Keratinocyte (primary cell): Measurements from ENCODE around the gene FCSK. TPM values are rescaled to one million over a fixed set of nuclear protein-coding genes. Genes with fewer than 3 reads are reported as not detected.

Experiments used
- DNase-seq: peaks from one replicate; pipeline ENCODE4 v3.0.0-alpha.2; 2011; ENCODE audit warnings: low read depth, missing footprints, low spot score
- FAIRE-seq: peaks from 2 replicates; lab custom pipeline; 2011; peaks lifted over from hg19 to GRCh38; lab: Jason Lieb, UNC
- H2AFZ ChIP-seq: 2 replicates; pipeline ENCODE4 v1.6.0; 2012; ENCODE audit warnings: low read length, control low read depth, inconsistent platforms; ENCODE audit not compliant: control insufficient read depth
- H3K27ac ChIP-seq: 2 replicates; pipeline ENCODE4 v1.5.1; 2011; ENCODE audit warnings: low read length; ENCODE audit not compliant: control insufficient read depth, insufficient read depth
- H3K27me3 ChIP-seq: 3 replicates; pipeline ENCODE4 v1.6.0; 2011; ENCODE audit warnings: low read length; ENCODE audit not compliant: control insufficient read depth, insufficient read depth; ENCODE audit errors: extremely low read depth
- H3K36me3 ChIP-seq, 2 experiments: 2 replicates in 1 of 2; 3 replicates in 1 of 2; pipeline ENCODE4 v1.5.1; 2011; ENCODE audit warnings: low read length in 2 of 2, mild to moderate bottlenecking in 1 of 2; ENCODE audit not compliant: control insufficient read depth in 2 of 2, insufficient read depth in 2 of 2; ENCODE audit errors: extremely low read depth in 1 of 2
- H3K4me1 ChIP-seq: 3 replicates; pipeline ENCODE4 v1.5.1; 2011; ENCODE audit warnings: low read length; ENCODE audit not compliant: control insufficient read depth, insufficient read depth; ENCODE audit errors: extremely low read depth
- H3K4me2 ChIP-seq: 3 replicates; pipeline ENCODE4 v1.6.0; 2011; ENCODE audit warnings: low read depth, low read length; ENCODE audit not compliant: control insufficient read depth, insufficient read depth; ENCODE audit errors: extremely low read depth
- H3K4me3 ChIP-seq, 3 experiments: fragments of 200-600 bp in 1 of 3; sonication (generic) in 1 of 3; 2 replicates in 2 of 3; 3 replicates in 1 of 3; pipeline ENCODE4 v1.5.1; 2011 to 2016; ENCODE audit warnings: low read length in 3 of 3, mild to moderate bottlenecking in 3 of 3, control low read depth in 2 of 3, inconsistent platforms in 1 of 3, low read depth in 1 of 3, mixed read lengths in 1 of 3, mixed run types in 1 of 3, moderate library complexity in 1 of 3; ENCODE audit not compliant: control insufficient read depth in 2 of 3, insufficient read depth in 2 of 3; ENCODE audit errors: extremely low read depth in 1 of 3
- H3K79me2 ChIP-seq: 2 replicates; pipeline ENCODE4 v1.6.0; 2012; ENCODE audit warnings: low read length; ENCODE audit not compliant: control insufficient read depth, insufficient read depth
- H3K9ac ChIP-seq: 3 replicates; pipeline ENCODE4 v1.6.0; 2011; ENCODE audit warnings: low read length; ENCODE audit not compliant: control insufficient read depth, insufficient read depth; ENCODE audit errors: extremely low read depth
- H3K9me1 ChIP-seq: 3 replicates; pipeline ENCODE4 v1.6.0; 2011; ENCODE audit warnings: low read length; ENCODE audit not compliant: control insufficient read depth, insufficient read depth; ENCODE audit errors: extremely low read depth
- H3K9me3 ChIP-seq: 2 replicates; pipeline ENCODE4 v1.5.1; 2012; ENCODE audit warnings: low read depth, low read length; ENCODE audit not compliant: control insufficient read depth
- H4K20me1 ChIP-seq: 3 replicates; pipeline ENCODE4 v1.6.0; 2011; ENCODE audit warnings: low read length; ENCODE audit not compliant: control insufficient read depth, insufficient read depth; ENCODE audit errors: extremely low read depth
- EZH2 ChIP-seq: IDR thresholded peaks from one replicate; pipeline ENCODE4 v1.6.1; 2012; ENCODE audit warnings: inconsistent platforms, mild to moderate bottlenecking, low read length, moderate library complexity
- dilution Hi-C: fragments of 300-500 bp; cut with MboI; formaldehyde crosslinking; loops from one replicate; pipeline ENCODE4 v1.7.0; 2020; ENCODE audit warnings: low sequenced_read_pairs; ENCODE audit not compliant: extremely low pct_ligation_motif_present
- polyA plus RNA-seq, 5 experiments: library from polyadenylated mRNA; depleted of rRNA in 3 of 5; stranded (reverse) in 3 of 5; stranded (forward) in 1 of 5; unstranded in 1 of 5; fragments of >200 nt; gene quantifications; 1 replicate in 1 of 5; 2 replicates in 3 of 5; 3 replicates in 1 of 5; pipeline versions ENCODE4 v1.2.1 to v1.2.3, GENCODE V29; 2011 to 2012; ENCODE audit warnings: missing spikeins in 2 of 5, low read depth in 1 of 5, low replicate concordance in 1 of 5
- TF ChIP-seq, protein P1 (sequence below), 3 experiments: IDR thresholded peaks in 1 of 3; conservative IDR thresholded peaks in 1 of 3; optimal IDR thresholded peaks in 1 of 3; 2 replicates in 2 of 3; 3 replicates in 1 of 3; pipeline versions ENCODE3 to v1.5.1; 2011; ENCODE audit warnings: low read length in 3 of 3, mild to moderate bottlenecking in 3 of 3, moderate library complexity in 2 of 3, control low read depth in 1 of 3, inconsistent platforms in 1 of 3; ENCODE audit not compliant: insufficient read depth in 2 of 3; ENCODE audit errors: extremely low read depth in 1 of 3

Gene FCSK
- polyA plus RNA-seq, 1 donor (not counting 4 experiments of a cell fraction or from before 2014, with no cell fraction given): 6.5 TPM

GRCh38 chr16:70427786-70428177 is 26.6 kb upstream of the FCSK start:
- DNase-seq (no peak), FAIRE-seq (no peak)
- Histone ChIP-seq H4K20me1 (no peaks in the 10 kb centered on the region), H3K36me3 (peaks cover 0 to 5% of the 10 kb centered on the region in 2 experiments), H3K4me2 (no peak overlapping the region), H3K9me1 (peaks cover 3% of the 10 kb centered on the region), H3K27ac (no peak overlapping the region), H2AFZ (no peak overlapping the region), H3K4me1 (peaks cover 8% of the 10 kb centered on the region), H3K9me3 (no peaks in the 10 kb centered on the region), H3K4me3 (no peak overlapping the region), H3K79me2 (no peaks in the 10 kb centered on the region), H3K27me3 (no peaks in the 10 kb centered on the region), H3K9ac (no peak overlapping the region)
- dilution Hi-C loops: no loop called here
- TF ChIP-seq, protein P1, sequence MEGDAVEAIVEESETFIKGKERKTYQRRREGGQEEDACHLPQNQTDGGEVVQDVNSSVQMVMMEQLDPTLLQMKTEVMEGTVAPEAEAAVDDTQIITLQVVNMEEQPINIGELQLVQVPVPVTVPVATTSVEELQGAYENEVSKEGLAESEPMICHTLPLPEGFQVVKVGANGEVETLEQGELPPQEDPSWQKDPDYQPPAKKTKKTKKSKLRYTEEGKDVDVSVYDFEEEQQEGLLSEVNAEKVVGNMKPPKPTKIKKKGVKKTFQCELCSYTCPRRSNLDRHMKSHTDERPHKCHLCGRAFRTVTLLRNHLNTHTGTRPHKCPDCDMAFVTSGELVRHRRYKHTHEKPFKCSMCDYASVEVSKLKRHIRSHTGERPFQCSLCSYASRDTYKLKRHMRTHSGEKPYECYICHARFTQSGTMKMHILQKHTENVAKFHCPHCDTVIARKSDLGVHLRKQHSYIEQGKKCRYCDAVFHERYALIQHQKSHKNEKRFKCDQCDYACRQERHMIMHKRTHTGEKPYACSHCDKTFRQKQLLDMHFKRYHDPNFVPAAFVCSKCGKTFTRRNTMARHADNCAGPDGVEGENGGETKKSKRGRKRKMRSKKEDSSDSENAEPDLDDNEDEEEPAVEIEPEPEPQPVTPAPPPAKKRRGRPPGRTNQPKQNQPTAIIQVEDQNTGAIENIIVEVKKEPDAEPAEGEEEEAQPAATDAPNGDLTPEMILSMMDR (optimal IDR thresholded peaks at IDR 0.05 in 1 of 3, IDR thresholded peaks at IDR 0.05 in 1 of 3, conservative IDR thresholded peaks at IDR 0.05 in 1 of 3; ENCODE audit: extremely low read depth in 1 of 3, insufficient read depth in 2 of 3, low read length in 3 of 3): no peak
- no peak for TF ChIP-seq EZH2

DNA sequence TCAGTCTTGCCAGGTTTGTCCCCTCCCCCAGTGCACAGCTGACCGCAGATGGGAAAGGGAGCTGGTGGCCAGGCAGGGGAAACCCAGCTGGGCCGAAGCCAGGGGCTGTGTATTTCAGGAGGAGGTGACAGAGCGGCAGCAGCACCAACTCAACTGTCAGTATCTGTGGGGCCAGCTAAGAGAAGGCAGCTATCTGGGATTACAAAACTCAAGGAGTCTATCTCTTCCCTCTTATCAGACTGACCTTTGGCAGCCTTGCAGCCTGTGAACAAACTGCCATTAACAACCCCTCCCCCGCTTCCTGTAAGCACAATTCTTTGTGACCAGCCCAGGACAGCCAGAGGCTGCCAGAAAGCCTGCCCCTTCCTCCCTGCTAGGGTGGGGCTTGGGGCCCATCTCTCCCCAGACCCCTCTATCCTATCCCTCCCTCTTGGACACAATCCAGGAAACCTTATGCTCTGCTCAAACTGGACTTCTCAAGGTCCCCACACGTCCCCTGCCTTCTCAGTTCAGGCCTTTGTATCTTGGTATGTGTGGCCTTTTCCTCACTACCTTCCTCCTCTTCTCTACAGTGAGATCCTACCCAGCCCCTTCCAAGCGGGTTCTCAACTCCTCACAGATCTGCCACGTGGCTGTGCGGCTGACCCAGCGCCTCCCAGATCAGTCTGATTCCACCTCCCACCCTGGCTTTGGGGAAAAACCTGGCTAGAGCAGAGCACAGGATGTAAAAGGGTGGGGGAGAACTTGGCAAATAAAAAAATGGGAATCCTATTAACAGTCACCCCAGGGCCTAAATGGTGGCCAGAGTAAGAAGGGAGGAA is 26.0 kb upstream of the FCSK start:
- no peak for TF ChIP-seq EZH2
- TF ChIP-seq, protein P1 (optimal IDR thresholded peaks at IDR 0.05 in 1 of 3, IDR thresholded peaks at IDR 0.05 in 1 of 3, conservative IDR thresholded peaks at IDR 0.05 in 1 of 3; ENCODE audit: extremely low read depth in 1 of 3, insufficient read depth in 2 of 3, low read length in 3 of 3): no peak
- Histone ChIP-seq H3K9me3 (no peaks in the 10 kb centered on the region), H3K36me3 (peaks cover 0 to 5% of the 10 kb centered on the region in 2 experiments), H3K4me3 (no peak overlapping the region), H3K4me2 (no peak overlapping the region), H2AFZ (no peak overlapping the region), H3K4me1 (peaks cover 10% of the 10 kb centered on the region), H3K79me2 (peaks cover 4% of the 10 kb centered on the region), H3K9me1 (peaks cover 3% of the 10 kb centered on the region), H3K27ac (no peak overlapping the region), H3K27me3 (no peaks in the 10 kb centered on the region), H3K9ac (no peak overlapping the region), H4K20me1 (no peaks in the 10 kb centered on the region)
- FAIRE-seq (no peak), DNase-seq (no peak)
- dilution Hi-C loops: no loop called here
